NOMO-1 treated with dmso at 0.1 percent for 144 hours (cell line): ENCODE results near the gene COG8.
"Not testable (repeated sequence)": the region's sequence is repeated elsewhere in the genome, so short reads cannot be mapped to it uniquely, and the experiment has no call there.

Experiments
- DNase-seq: peaks from one replicate; lab custom pipeline; 2025; ENCODE audit not compliant: unreplicated experiment; lab: John Stamatoyannopoulos, UW

Gene COG8

GRCh38 chr16:69293401-69293800 is 46.0 kb downstream of the COG8 start:
- no peak for DNase-seq

- DNase-seq, result not testable (repeated sequence)
Observed at GRCh38 chr16:69291657-69292056, 47.7 kb downstream of the COG8 start.

- DNase-seq, result no peak
Observed at GRCh38 chr16:69286941-69287713, 52.2 kb downstream of the COG8 start.

- no peak for DNase-seq
Observed at GRCh38 chr16:69285240-69285639, 54.1 kb downstream of the COG8 start.

GRCh38 chr16:69283851-69284250 is 55.5 kb downstream of the COG8 start:
- DNase-seq, result no peak

GRCh38 chr16:69277413-69277812 is 62.0 kb downstream of the COG8 start:
- no peak for DNase-seq
